Brain microvascular endothelial cell (primary cell): ENCODE results near the gene KATNAL1.

Experiments
- DNase-seq: peaks from one replicate; pipeline ENCODE4 v3.0.0-alpha.2; 2020
- H3K27ac ChIP-seq: fragments of 250-450 bp; sonication (Bioruptor Pico); 2 replicates; pipeline ENCODE4 v1.5.1; 2020; ENCODE audit warnings: mild to moderate bottlenecking, moderate library complexity
- H3K27me3 ChIP-seq: fragments of 250-450 bp; sonication (Bioruptor Pico); replicated peaks from 2 replicates; pipeline ENCODE4 v1.5.1; 2020; ENCODE audit warnings: mild to moderate bottlenecking
- H3K36me3 ChIP-seq: fragments of 250-450 bp; sonication (Bioruptor Pico); replicated peaks from 2 replicates; pipeline ENCODE4 v1.5.1; 2020; ENCODE audit warnings: mild to moderate bottlenecking
- H3K4me3 ChIP-seq: 2 replicates; pipeline ENCODE4 v1.5.1; 2011; ENCODE audit warnings: low read depth, mild to moderate bottlenecking, control low read depth, low read length, moderate library complexity
- CTCF ChIP-seq: IDR thresholded peaks from 2 replicates; pipeline ENCODE4 v1.5.1; 2011; ENCODE audit warnings: low read depth, mild to moderate bottlenecking, moderate library complexity, low read length, control low read depth, inconsistent platforms; ENCODE audit errors: missing control alignments
- in situ Hi-C: cut with HindIII; loops from 2 replicates; pipeline ENCODE4 v1.10.0; 2017; ENCODE audit warnings: low sequenced_read_pairs, low pct_ligation_motif_present

Gene KATNAL1

GRCh38 chr13:30154931-30155330 lies 152.4 kb downstream of the KATNAL1 start:
- in situ Hi-C loops, result no loop called here
- no peaks in the 10 kb centered on the region for H3K27me3 ChIP-seq
- H3K36me3 ChIP-seq, result no peaks in the 10 kb centered on the region
- TF ChIP-seq CTCF, result no peak
- no peak overlapping the region for H3K4me3 ChIP-seq
- H3K27ac ChIP-seq, result no peak overlapping the region
- no peak for DNase-seq

GRCh38 chr13:30154531-30154930 lies 152.8 kb downstream of the KATNAL1 start:
- no peak overlapping the region for H3K27ac ChIP-seq

GRCh38 chr13:30153545-30154426 lies 153.6 kb downstream of the KATNAL1 start:
- no peak overlapping the region for H3K27ac ChIP-seq
- H3K27me3 ChIP-seq, result no peaks in the 10 kb centered on the region
- H3K4me3 ChIP-seq, result no peak overlapping the region
- no peak for DNase-seq
- H3K36me3 ChIP-seq, result no peaks in the 10 kb centered on the region
- TF ChIP-seq CTCF, result no peak
- in situ Hi-C loops, result no loop called here

More at GRCh38 chr13:30154531-30154930, 152.8 kb downstream of the KATNAL1 start:
- no peak for TF ChIP-seq CTCF
- DNase-seq, result no peak
- no peak overlapping the region for H3K4me3 ChIP-seq
- in situ Hi-C loops, result no loop called here
- H3K36me3 ChIP-seq, result no peaks in the 10 kb centered on the region
- no peaks in the 10 kb centered on the region for H3K27me3 ChIP-seq
